ENCODE measurements around the gene PITPNC1. TPM values are rescaled to one million over a fixed set of nuclear protein-coding genes. Genes with fewer than 3 reads are reported as not detected.

PITPNC1 gene
- total and polyA plus RNA-seq, 2 donors (not counting 1 experiment from before 2014, with no cell fraction given): 4.7 to 26.1 TPM

DNA sequence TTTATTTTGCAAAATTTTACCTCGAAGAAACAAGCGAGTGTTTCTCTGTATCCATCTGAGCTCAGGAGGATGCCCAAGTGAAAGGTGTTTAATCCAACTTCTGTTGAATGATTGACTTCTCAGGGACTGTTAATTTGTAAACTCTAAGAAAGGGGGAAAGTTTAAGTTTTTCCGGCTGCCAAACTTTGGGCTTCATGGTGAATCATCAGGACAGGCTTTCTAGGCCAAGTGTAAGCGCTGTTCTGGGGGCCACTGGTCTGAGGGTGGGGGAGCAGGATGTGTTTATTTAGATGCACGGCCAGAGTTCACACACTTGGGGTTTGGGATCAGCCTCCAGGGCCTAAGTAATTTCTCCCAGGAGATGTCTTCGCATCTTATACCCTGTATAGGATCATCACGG lies 110.4 kb downstream of the PITPNC1 start:
- Histone ChIP-seq H2AFZ (ENCODE audit: insufficient read depth, low read depth, low read length, poor library complexity, severe bottlenecking) (no peak overlapping the region), H3K4me3 (ENCODE audit: control extremely low read depth in 1 of 5, extremely low read depth in 1 of 5, insufficient read depth in 1 of 5, low read depth in 2 of 5, low read length in 4 of 5) (no peak overlapping the region), H3K9ac (ENCODE audit: low read length) (no peak overlapping the region), H3K36me3 (replicated peaks in 1 of 2; ENCODE audit: control extremely low read depth in 1 of 2, control insufficient read depth in 1 of 2, extremely low read depth in 1 of 2, insufficient read depth in 2 of 2, low read length in 1 of 2) (no peaks in the 10 kb centered on the region), H3K27ac (ENCODE audit: low read length in 2 of 2) (no peak overlapping the region), H3K27me3 (replicated peaks in 1 of 4; ENCODE audit: control extremely low read depth in 1 of 4, control insufficient read depth in 3 of 4, insufficient read depth in 4 of 4, low read length in 3 of 4) (no peaks in the 10 kb centered on the region), H3K9me3 (ENCODE audit: control extremely low read depth in 1 of 3, control insufficient read depth in 2 of 3, insufficient read depth in 1 of 3, low read length in 2 of 3) (no peaks in the 10 kb centered on the region), H4K20me1 (ENCODE audit: control insufficient read depth, insufficient read depth, low read length, poor library complexity, severe bottlenecking) (no peaks in the 10 kb centered on the region), H3K4me1 (ENCODE audit: control insufficient read depth in 2 of 2, insufficient read depth in 2 of 2, low read length in 2 of 2) (peaks cover 0 to 6% of the 10 kb centered on the region in 2 donors), H3K4me2 (replicated peaks; ENCODE audit: low read depth, low read length, poor library complexity, severe bottlenecking) (no peak overlapping the region), H3K79me2 (ENCODE audit: control insufficient read depth, insufficient read depth, low read length) (peaks cover 4% of the 10 kb centered on the region)
- no peaks in the 10 kb centered on the region for H3K27me3 Mint-ChIP-seq
- H3K27ac Mint-ChIP-seq: peak overlapping the region; percentile 32
- ATAC-seq (ENCODE audit: low read depth): no peak
- no peaks in the 10 kb centered on the region for H3K9me3 Mint-ChIP-seq (ENCODE audit: insufficient read depth)
- peaks cover 15% of the 10 kb centered on the region for H3K4me1 Mint-ChIP-seq
- 88% methylated on average over 4 of the region's 7 CpGs for WGBS (ENCODE audit: insufficient coverage)
- no peak overlapping the region for H3K4me3 Mint-ChIP-seq
- CTCF ChIA-PET: interaction anchor here (0.9 to 1.9 kb wide), 2 partner anchors 12 to 109 kb away, joined by 3 to 6 read pairs; no protein-coding TSS in a partner anchor
- DNase-seq: no peak
- TF ChIP-seq CTCF (IDR thresholded peaks at IDR 0.05) (no peak), EZH2 (IDR thresholded peaks at IDR 0.05; ENCODE audit: borderline replicate concordance, insufficient read depth, low read depth, low read length, poor library complexity, severe bottlenecking) (no peak)
- intact Hi-C loops (cut with micrococcal nuclease): loop anchor here (10.0 kb wide), 1 partner anchor 87 kb away; no protein-coding TSS in a partner anchor
- POLR2A ChIA-PET: no interaction called here

DNA sequence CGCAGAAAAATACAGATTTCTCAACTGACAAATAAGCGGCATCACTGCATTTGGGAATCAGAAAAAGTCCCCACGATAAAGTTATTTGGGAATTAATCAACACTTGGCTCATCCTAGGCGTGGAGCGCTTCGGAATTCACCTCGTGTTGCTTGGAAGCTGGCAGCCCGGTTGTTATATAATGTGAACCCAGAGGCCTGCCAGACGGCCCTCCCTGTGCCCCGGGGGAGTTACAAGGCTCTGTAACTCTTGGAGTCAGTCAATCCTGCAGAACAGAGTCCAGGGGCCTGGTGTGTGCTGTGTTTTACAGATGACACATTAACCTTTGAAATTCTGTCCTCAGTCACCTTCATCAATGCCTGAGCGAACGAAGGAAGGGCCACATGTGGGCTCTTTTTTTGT lies 111.1 kb downstream of the PITPNC1 start:
- Mint-ChIP-seq H3K9me3 (ENCODE audit: insufficient read depth) (no peaks in the 10 kb centered on the region), H3K4me3 (no peak overlapping the region), H3K27ac (no peak overlapping the region), H3K27me3 (no peaks in the 10 kb centered on the region), H3K4me1 (peaks cover 14% of the 10 kb centered on the region)
- no peak overlapping the region for H3K9ac ChIP-seq (ENCODE audit: low read length)
- H3K27me3 ChIP-seq (replicated peaks in 1 of 4; ENCODE audit: control extremely low read depth in 1 of 4, control insufficient read depth in 3 of 4, insufficient read depth in 4 of 4, low read length in 3 of 4): no peaks in the 10 kb centered on the region
- intact Hi-C loops (cut with micrococcal nuclease): loop anchor here (10.0 kb wide), 1 partner anchor 87 kb away; no protein-coding TSS in a partner anchor
- H3K4me1 ChIP-seq (ENCODE audit: control insufficient read depth in 2 of 2, insufficient read depth in 2 of 2, low read length in 2 of 2): peaks cover 0 to 6% of the 10 kb centered on the region in 2 donors
- ATAC-seq (ENCODE audit: low read depth): no peak
- POLR2A ChIA-PET: no interaction called here
- H3K79me2 ChIP-seq (ENCODE audit: control insufficient read depth, insufficient read depth, low read length): peaks cover 4% of the 10 kb centered on the region
- 96% methylated on average over 9 of the region's 12 CpGs for WGBS (ENCODE audit: insufficient coverage)
- DNase-seq: no peak
- CTCF ChIA-PET: interaction anchor here (0.9 kb wide), 1 partner anchor 110 kb away, joined by 3 read pairs; no protein-coding TSS in a partner anchor
- no peak overlapping the region for H3K27ac ChIP-seq (ENCODE audit: low read length in 2 of 2)
- H3K36me3 ChIP-seq (replicated peaks in 1 of 2; ENCODE audit: control extremely low read depth in 1 of 2, control insufficient read depth in 1 of 2, extremely low read depth in 1 of 2, insufficient read depth in 2 of 2, low read length in 1 of 2): no peaks in the 10 kb centered on the region
- H3K9me3 ChIP-seq (ENCODE audit: control extremely low read depth in 1 of 3, control insufficient read depth in 2 of 3, insufficient read depth in 1 of 3, low read length in 2 of 3): no peaks in the 10 kb centered on the region
- no peaks in the 10 kb centered on the region for H4K20me1 ChIP-seq (ENCODE audit: control insufficient read depth, insufficient read depth, low read length, poor library complexity, severe bottlenecking)
- no peak overlapping the region for H3K4me3 ChIP-seq (ENCODE audit: control extremely low read depth in 1 of 5, extremely low read depth in 1 of 5, insufficient read depth in 1 of 5, low read depth in 2 of 5, low read length in 4 of 5)
- H2AFZ ChIP-seq (ENCODE audit: insufficient read depth, low read depth, low read length, poor library complexity, severe bottlenecking): no peak overlapping the region
- no peak overlapping the region for H3K4me2 ChIP-seq (replicated peaks; ENCODE audit: low read depth, low read length, poor library complexity, severe bottlenecking)
- no peak for TF ChIP-seq EZH2 (IDR thresholded peaks at IDR 0.05; ENCODE audit: borderline replicate concordance, insufficient read depth, low read depth, low read length, poor library complexity, severe bottlenecking)
- no peak for TF ChIP-seq CTCF (IDR thresholded peaks at IDR 0.05)
